GM18526 (cell line): ENCODE data around the gene KCNT2.

ENCODE experiments used
- POLR2A ChIP-seq: IDR thresholded peaks from 3 replicates; pipeline ENCODE4 v1.6.1; 2011; ENCODE audit not compliant: insufficient read length; ENCODE audit errors: extremely low read depth

KCNT2 gene

GRCh38 chr1:196308176-196308575, 300.1 kb downstream of the KCNT2 start:
- no peak for TF ChIP-seq POLR2A

- TF ChIP-seq POLR2A = no peak
These were observed 301.8 kb downstream of the KCNT2 start for GRCh38 chr1:196306421-196306820.

- TF ChIP-seq POLR2A = no peak
These were observed 303.0 kb downstream of the KCNT2 start for GRCh38 chr1:196305216-196305615.

GRCh38 chr1:196302981-196303380, 305.3 kb downstream of the KCNT2 start:
- no peak for TF ChIP-seq POLR2A

GRCh38 chr1:196302420-196302819, 305.8 kb downstream of the KCNT2 start:
- no peak for TF ChIP-seq POLR2A

- TF ChIP-seq POLR2A = no peak
These were observed 312.5 kb downstream of the KCNT2 start for GRCh38 chr1:196295766-196296165.

- no peak for TF ChIP-seq POLR2A
These were observed 329.4 kb downstream of the KCNT2 start for GRCh38 chr1:196278816-196279215.

GRCh38 chr1:196277860-196278259, 330.4 kb downstream of the KCNT2 start:
- no peak for TF ChIP-seq POLR2A

GRCh38 chr1:196271212-196271947, 336.9 kb downstream of the KCNT2 start:
- no peak for TF ChIP-seq POLR2A

- no peak for TF ChIP-seq POLR2A
These were observed 348.0 kb downstream of the KCNT2 start for GRCh38 chr1:196260270-196260669.

- no peak for TF ChIP-seq POLR2A
These were observed 348.9 kb downstream of the KCNT2 start for GRCh38 chr1:196259316-196259715.

GRCh38 chr1:196255762-196256161, 352.5 kb downstream of the KCNT2 start:
- TF ChIP-seq POLR2A = no peak

- TF ChIP-seq POLR2A = no peak
These were observed 378.7 kb downstream of the KCNT2 start for GRCh38 chr1:196229546-196229945.

- no peak for TF ChIP-seq POLR2A
These were observed 393.4 kb downstream of the KCNT2 start for GRCh38 chr1:196214866-196215265.

GRCh38 chr1:196209983-196210382, 398.3 kb downstream of the KCNT2 start:
- no peak for TF ChIP-seq POLR2A

- TF ChIP-seq POLR2A = no peak
These were observed 399.0 kb downstream of the KCNT2 start for GRCh38 chr1:196209265-196209664.

GRCh38 chr1:196207612-196208217, 400.5 kb downstream of the KCNT2 start:
- TF ChIP-seq POLR2A = no peak
